MM.1S (cell line): ENCODE results near the gene CLCA2.

Experiments used
- EZH2 ChIP-seq: fragments of 300-600 bp; sonication (generic); optimal IDR thresholded peaks from 2 replicates; pipeline ENCODE3; 2017; ENCODE audit warnings: low read depth, mild to moderate bottlenecking, antibody characterized with exemption, low read length, mixed read lengths
- EZH2phosphoT487 ChIP-seq: fragments of 300-600 bp; sonication (generic); IDR thresholded peaks from 2 replicates; pipeline ENCODE4 v1.6.1; 2018; ENCODE audit warnings: antibody characterized with exemption, low read length
- TF ChIP-seq, protein P1 (sequence below): fragments of 300-600 bp; sonication (generic); IDR thresholded peaks from 2 replicates; pipeline ENCODE4 v1.5.1; 2016; ENCODE audit warnings: antibody characterized with exemption, low read length, mixed read lengths

DNA sequence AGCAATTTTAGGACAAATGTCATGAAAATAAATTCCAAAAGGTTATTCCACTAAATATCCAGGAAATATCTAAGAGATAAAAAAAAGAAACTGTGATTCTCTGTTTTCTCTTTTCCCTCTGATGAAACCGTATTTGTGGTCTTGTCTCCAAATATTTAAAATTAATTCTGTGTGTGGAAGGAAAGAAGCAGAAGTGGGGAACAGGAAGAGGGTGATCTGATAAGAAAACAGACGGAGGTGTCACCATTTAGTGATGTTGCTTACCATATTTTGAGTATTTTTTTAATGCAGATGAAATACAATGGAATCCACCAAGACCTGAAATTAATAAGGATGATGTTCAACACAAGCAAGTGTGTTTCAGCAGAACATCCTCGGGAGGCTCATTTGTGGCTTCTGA lies 74.3 kb downstream of the CLCA2 start:
- TF ChIP-seq, protein P1, sequence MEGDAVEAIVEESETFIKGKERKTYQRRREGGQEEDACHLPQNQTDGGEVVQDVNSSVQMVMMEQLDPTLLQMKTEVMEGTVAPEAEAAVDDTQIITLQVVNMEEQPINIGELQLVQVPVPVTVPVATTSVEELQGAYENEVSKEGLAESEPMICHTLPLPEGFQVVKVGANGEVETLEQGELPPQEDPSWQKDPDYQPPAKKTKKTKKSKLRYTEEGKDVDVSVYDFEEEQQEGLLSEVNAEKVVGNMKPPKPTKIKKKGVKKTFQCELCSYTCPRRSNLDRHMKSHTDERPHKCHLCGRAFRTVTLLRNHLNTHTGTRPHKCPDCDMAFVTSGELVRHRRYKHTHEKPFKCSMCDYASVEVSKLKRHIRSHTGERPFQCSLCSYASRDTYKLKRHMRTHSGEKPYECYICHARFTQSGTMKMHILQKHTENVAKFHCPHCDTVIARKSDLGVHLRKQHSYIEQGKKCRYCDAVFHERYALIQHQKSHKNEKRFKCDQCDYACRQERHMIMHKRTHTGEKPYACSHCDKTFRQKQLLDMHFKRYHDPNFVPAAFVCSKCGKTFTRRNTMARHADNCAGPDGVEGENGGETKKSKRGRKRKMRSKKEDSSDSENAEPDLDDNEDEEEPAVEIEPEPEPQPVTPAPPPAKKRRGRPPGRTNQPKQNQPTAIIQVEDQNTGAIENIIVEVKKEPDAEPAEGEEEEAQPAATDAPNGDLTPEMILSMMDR = no peak
- TF ChIP-seq EZH2phosphoT487 (no peak), EZH2 (no peak)
